ENCODE data around the gene SDF2. TPM values are rescaled to one million over a fixed set of nuclear protein-coding genes. Genes with fewer than 3 reads are reported as not detected.

Gene SDF2
- total and polyA plus RNA-seq, 9 of the 15 experiments (the other 6 are each of a cell fraction or from before 2014, with no cell fraction given) = 41.2 to 132 (median 65.6) TPM

GRCh38 chr17:28644787-28645575, 16.7 kb downstream of the SDF2 start, which contains the start of gene BLTP2 (continued):
- no peak for TF ChIP-seq AFF4 (CRISPR knock-in tag; IDR thresholded peaks at IDR 0.05)
- no peak for TF ChIP-seq CBFB (CRISPR knock-in tag; IDR thresholded peaks at IDR 0.05)
- peak; percentile 81 for TF ChIP-seq NKRF (IDR thresholded peaks at IDR 0.05; ENCODE audit: borderline replicate concordance)
- TF ChIP-seq CHD4 (IDR thresholded peaks at IDR 0.05; ENCODE audit: insufficient read depth, insufficient replicate concordance, low read depth, low read length, poor library complexity, severe bottlenecking) = no peak
- no peak for TF ChIP-seq ZNF41 (CRISPR knock-in tag; conservative IDR thresholded peaks at IDR 0.05)
- no peak for TF ChIP-seq MYNN (IDR thresholded peaks at IDR 0.05)
- no peak for TF ChIP-seq MYNN (CRISPR knock-in tag; IDR thresholded peaks at IDR 0.05)
- TF ChIP-seq GATAD2B (IDR thresholded peaks at IDR 0.05; ENCODE audit: borderline replicate concordance) = no peak
- peak; percentile 97 for TF ChIP-seq RBFOX2 (IDR thresholded peaks at IDR 0.05; ENCODE audit: low read depth, low read length)
- TF ChIP-seq ZNF398 (CRISPR knock-in tag; IDR thresholded peaks at IDR 0.05) = no peak
- TF ChIP-seq FOSL1 (tag; conservative IDR thresholded peaks at IDR 0.05) = no peak
- TF ChIP-seq PCBP1 (IDR thresholded peaks at IDR 0.05; ENCODE audit: low read depth, low read length, poor library complexity, severe bottlenecking) = peak; percentile 74
- TF ChIP-seq ZNF57 (CRISPR knock-in tag; IDR thresholded peaks at IDR 0.05) = no peak; the same call in 1 of the 2 replicates
- TF ChIP-seq ELK1 (CRISPR knock-in tag; IDR thresholded peaks at IDR 0.05) = no peak
- TF ChIP-seq LEF1 (IDR thresholded peaks at IDR 0.05) = no peak
- TF ChIP-seq ZNF324 (CRISPR knock-in tag; IDR thresholded peaks at IDR 0.05) = no peak
- peak; percentile 79 for TF ChIP-seq ZNF395 (CRISPR knock-in tag; IDR thresholded peaks at IDR 0.05)
